ENCODE measurements around the gene HDAC7. TPM values are rescaled to one million over a fixed set of nuclear protein-coding genes. Genes with fewer than 3 reads are reported as not detected.

The HDAC7 gene
- total and polyA plus RNA-seq, 4 donors, result 3.5 to 14.7 (median 7.2) TPM

DNA sequence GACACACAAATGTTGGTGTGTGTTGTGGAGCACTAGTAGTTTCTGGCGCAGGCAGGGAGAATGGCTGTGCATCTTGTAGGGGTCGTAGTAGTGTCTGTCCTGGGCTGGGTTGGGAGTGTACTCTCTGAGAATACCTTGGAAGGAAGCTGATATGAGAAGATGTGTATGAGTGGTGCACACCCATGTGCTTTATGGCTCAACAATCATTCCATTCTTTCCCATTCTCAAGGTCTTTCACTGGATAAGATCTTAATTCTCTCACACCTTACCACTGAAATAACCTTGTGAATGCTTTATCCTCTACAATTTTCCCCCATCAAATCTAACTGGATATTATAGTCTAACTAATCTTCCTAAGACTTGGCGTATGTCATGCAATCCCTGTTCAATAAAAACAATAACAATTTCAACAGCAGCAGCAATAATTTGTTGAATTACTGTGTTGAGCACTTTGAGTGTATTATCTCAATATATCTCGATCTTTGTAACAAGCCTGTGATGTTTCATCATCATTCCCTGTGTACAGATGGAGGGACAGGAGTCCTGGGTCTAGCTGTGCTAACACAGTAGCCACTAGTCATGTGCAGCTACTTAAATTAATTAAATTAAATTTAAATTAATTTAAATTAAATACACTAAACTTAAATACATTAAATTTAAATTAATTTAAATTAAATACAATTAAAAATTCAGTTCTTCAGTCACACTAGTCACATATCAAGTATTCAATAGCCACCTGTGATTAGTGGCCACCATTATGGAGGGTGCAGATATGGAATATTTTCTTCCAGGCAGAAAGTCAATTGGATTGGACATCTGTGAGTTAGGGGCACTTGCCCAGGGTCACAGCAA lies 50.2 kb downstream of the HDAC7 start:
- Histone ChIP-seq H3K9me3 (ENCODE audit: control insufficient read depth in 4 of 4, low read length in 3 of 4) (no peaks in the 10 kb centered on the region), H3K36me3 (ENCODE audit: control insufficient read depth in 4 of 4, insufficient read depth in 3 of 4, low read depth in 1 of 4, low read length in 3 of 4) (no peaks in the 10 kb centered on the region), H3K27me3 (ENCODE audit: control insufficient read depth in 4 of 4, insufficient read depth in 4 of 4, low read length in 3 of 4) (no peaks in the 10 kb centered on the region), H3K4me3 (ENCODE audit: low read depth in 1 of 3, low read length in 3 of 3) (no peak overlapping the region), H3K9ac (ENCODE audit: low read depth in 1 of 2, low read length in 2 of 2) (no peak overlapping the region), H3K27ac (ENCODE audit: low read depth in 1 of 2, low read length in 2 of 2) (no peak overlapping the region), H3K4me1 (ENCODE audit: control insufficient read depth in 4 of 4, insufficient read depth in 4 of 4, low read length in 3 of 4) (peaks cover 2 to 26% (median 14%) of the 10 kb centered on the region in 4 donors)
- 62% methylated on average over 4 of the region's 4 CpGs for WGBS
- DNase-seq (ENCODE audit: low spot score), result no peak
- TF ChIP-seq, protein P1, sequence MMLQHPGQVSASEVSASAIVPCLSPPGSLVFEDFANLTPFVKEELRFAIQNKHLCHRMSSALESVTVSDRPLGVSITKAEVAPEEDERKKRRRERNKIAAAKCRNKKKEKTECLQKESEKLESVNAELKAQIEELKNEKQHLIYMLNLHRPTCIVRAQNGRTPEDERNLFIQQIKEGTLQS (IDR thresholded peaks at IDR 0.05), result peak; percentile 5
- TF ChIP-seq HNF4A (conservative IDR thresholded peaks at IDR 0.05), result peak in 1 of 2 donors; percentile 18
- TF ChIP-seq, protein P2, sequence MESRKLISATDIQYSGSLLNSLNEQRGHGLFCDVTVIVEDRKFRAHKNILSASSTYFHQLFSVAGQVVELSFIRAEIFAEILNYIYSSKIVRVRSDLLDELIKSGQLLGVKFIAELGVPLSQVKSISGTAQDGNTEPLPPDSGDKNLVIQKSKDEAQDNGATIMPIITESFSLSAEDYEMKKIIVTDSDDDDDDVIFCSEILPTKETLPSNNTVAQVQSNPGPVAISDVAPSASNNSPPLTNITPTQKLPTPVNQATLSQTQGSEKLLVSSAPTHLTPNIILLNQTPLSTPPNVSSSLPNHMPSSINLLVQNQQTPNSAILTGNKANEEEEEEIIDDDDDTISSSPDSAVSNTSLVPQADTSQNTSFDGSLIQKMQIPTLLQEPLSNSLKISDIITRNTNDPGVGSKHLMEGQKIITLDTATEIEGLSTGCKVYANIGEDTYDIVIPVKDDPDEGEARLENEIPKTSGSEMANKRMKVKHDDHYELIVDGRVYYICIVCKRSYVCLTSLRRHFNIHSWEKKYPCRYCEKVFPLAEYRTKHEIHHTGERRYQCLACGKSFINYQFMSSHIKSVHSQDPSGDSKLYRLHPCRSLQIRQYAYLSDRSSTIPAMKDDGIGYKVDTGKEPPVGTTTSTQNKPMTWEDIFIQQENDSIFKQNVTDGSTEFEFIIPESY (IDR thresholded peaks at IDR 0.05), result no peak

DNA sequence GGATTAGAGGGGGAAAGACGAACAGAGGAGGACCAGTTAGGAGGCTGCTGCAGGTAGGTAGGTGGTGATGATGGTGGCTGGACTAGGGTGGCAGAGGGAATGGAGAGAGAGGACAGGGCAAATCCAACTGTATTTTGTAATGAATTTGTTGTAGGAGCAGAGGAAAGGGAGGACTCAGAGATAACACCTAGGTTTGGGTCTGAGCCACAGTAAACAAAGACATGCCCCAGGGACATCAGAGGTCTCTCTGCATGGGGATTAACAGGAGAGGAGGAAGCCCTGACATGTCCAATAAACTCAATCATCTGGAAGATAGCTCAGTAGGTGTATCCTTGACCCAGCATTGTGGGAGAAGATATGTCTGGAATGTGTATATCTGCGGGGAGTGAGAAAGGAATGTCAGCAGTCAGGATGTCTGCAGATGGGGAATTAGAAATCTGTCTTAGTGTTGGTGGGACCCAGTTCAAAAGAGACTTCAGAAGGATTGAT lies 51.3 kb downstream of the HDAC7 start:
- no peak for DNase-seq (ENCODE audit: low spot score)
- Histone ChIP-seq H3K27me3 (ENCODE audit: control insufficient read depth in 4 of 4, insufficient read depth in 4 of 4, low read length in 3 of 4) (no peaks in the 10 kb centered on the region), H3K4me1 (ENCODE audit: control insufficient read depth in 4 of 4, insufficient read depth in 4 of 4, low read length in 3 of 4) (peaks cover 2 to 19% (median 7%) of the 10 kb centered on the region in 4 donors), H3K27ac (ENCODE audit: low read depth in 1 of 2, low read length in 2 of 2) (no peak overlapping the region), H3K36me3 (ENCODE audit: control insufficient read depth in 4 of 4, insufficient read depth in 3 of 4, low read depth in 1 of 4, low read length in 3 of 4) (no peaks in the 10 kb centered on the region), H3K9me3 (ENCODE audit: control insufficient read depth in 4 of 4, low read length in 3 of 4) (no peaks in the 10 kb centered on the region), H3K9ac (ENCODE audit: low read depth in 1 of 2, low read length in 2 of 2) (no peak overlapping the region), H3K4me3 (ENCODE audit: low read depth in 1 of 3, low read length in 3 of 3) (no peak overlapping the region)
- 45% methylated on average over 2 of the region's 2 CpGs for WGBS
- TF ChIP-seq FOXA2 (IDR thresholded peaks at IDR 0.05) (peak; percentile 85), RXRA (IDR thresholded peaks at IDR 0.05) (peak in 1 of 2 donors; percentile 19), RAD21 (IDR thresholded peaks at IDR 0.05) (no peak), YY1 (IDR thresholded peaks at IDR 0.05) (peak; percentile 14), FOXA1 (IDR thresholded peaks at IDR 0.05) (peak; percentile 73), HNF4G (IDR thresholded peaks at IDR 0.05) (no peak), HNF4A (conservative IDR thresholded peaks at IDR 0.05) (peak; percentile 23 to 25)
- TF ChIP-seq, protein P3, sequence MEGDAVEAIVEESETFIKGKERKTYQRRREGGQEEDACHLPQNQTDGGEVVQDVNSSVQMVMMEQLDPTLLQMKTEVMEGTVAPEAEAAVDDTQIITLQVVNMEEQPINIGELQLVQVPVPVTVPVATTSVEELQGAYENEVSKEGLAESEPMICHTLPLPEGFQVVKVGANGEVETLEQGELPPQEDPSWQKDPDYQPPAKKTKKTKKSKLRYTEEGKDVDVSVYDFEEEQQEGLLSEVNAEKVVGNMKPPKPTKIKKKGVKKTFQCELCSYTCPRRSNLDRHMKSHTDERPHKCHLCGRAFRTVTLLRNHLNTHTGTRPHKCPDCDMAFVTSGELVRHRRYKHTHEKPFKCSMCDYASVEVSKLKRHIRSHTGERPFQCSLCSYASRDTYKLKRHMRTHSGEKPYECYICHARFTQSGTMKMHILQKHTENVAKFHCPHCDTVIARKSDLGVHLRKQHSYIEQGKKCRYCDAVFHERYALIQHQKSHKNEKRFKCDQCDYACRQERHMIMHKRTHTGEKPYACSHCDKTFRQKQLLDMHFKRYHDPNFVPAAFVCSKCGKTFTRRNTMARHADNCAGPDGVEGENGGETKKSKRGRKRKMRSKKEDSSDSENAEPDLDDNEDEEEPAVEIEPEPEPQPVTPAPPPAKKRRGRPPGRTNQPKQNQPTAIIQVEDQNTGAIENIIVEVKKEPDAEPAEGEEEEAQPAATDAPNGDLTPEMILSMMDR (IDR thresholded peaks at IDR 0.05; ENCODE audit: low read depth, low read length, missing input control), result no peak
- TF ChIP-seq, protein P2 (IDR thresholded peaks at IDR 0.05), result no peak

Measured in liver (tissue), 9 donors.